ENCODE measurements around the gene BAZ1B.

Gene BAZ1B

DNA sequence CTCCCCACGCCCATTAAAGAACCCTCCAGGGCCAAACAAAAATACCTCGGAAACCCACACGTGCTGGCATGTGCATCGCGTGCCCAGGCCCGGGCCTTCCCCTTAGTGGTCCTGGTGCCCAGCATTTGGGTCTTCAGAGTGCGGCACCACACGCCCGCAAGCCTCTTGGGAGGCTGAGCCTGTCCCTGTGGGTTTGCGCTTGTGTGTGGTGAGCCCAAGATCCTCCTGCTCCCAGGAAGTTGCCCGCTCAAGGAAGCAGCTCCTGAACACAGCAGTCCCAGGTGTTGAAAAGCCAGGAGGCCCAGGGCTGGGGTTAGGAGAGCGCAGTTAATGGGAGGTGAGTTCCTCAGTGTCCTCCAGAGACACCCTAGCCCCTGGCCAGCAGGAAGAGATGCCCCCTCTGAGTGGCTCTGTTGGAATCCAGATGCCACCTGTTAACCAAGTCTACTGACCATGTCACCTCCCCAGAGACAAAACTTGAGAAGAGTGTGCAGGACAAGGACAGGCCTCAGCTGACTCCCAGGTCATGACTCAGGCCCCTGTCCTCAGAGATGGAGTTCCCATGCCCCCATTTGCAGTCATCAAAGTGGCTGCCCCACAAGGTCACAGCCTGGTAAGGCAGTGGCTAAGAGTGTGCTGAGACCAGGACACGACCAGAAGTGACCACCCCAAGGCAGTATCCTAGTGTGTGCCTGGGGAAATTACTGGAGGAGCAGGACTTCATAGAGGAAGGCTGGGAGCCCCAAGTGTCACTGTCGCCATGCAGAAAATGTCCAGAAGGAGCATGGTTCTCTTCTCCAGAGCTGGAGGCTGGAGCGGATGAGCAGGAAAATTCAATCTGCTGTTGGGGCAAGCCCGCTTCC lies 83.3 kb downstream of the BAZ1B start:
- Histone ChIP-seq H3K9ac (ENCODE audit: low read depth in 1 of 2, low read length in 2 of 2) (no peak overlapping the region), H3K27me3 (ENCODE audit: control insufficient read depth in 1 of 2, insufficient read depth in 2 of 2, low read length in 2 of 2) (no peaks in the 10 kb centered on the region), H3K4me1 (ENCODE audit: control insufficient read depth in 1 of 2, insufficient read depth in 2 of 2, low read length in 2 of 2) (no peaks in the 10 kb centered on the region), H3K27ac (ENCODE audit: low read depth, low read length) (no peak overlapping the region), H3K36me3 (ENCODE audit: control insufficient read depth in 1 of 2, insufficient read depth in 2 of 2, low read length in 2 of 2) (peaks cover 19 to 44% of the 10 kb centered on the region in 2 donors), H3K4me3 (ENCODE audit: low read depth in 1 of 2, low read length in 2 of 2) (no peak overlapping the region), H3K9me3 (ENCODE audit: control insufficient read depth in 1 of 2, low read length in 2 of 2) (no peaks in the 10 kb centered on the region)

DNA sequence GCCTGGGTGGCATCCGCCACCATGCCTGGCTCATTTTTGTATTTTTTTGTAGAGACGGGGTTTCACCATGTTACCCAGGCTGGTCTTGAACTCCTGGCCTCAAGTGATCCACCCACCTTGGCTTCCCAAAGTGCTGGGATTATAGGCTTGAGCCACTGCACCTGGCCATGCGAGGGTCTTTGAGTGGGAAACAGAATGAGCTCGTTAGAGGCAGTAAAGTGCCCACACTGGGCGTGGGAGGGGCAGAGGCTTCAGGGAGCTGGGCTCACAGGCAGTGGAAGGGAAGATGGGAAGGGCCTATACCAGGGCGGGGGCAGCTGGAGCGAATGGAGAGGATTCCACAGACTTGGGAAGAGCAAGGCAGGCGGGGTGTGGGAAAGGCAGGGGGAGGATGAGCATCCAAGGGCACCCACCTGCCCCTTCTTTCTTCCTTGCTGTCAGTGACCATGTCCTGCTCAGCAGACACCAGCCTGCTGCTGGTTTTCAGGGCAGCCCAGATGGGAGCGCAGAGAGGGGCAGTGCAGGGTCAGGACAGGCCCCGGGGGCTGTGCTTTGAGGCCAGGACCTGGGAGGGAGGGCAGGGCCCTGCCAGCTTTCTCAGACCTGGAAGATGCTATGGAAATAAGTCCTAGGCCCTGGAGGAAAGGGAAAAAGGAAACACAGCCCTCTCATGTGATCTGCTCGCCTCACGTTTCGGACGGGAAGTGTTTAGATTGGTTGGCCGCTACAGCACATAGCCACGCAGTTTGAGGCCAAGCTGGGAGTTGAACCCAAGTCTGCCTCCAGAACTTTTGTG lies 84.3 kb downstream of the BAZ1B start:
- Histone ChIP-seq H3K4me1 (ENCODE audit: control insufficient read depth in 1 of 2, insufficient read depth in 2 of 2, low read length in 2 of 2) (no peaks in the 10 kb centered on the region), H3K9me3 (ENCODE audit: control insufficient read depth in 1 of 2, low read length in 2 of 2) (no peaks in the 10 kb centered on the region), H3K27me3 (ENCODE audit: control insufficient read depth in 1 of 2, insufficient read depth in 2 of 2, low read length in 2 of 2) (no peaks in the 10 kb centered on the region), H3K9ac (ENCODE audit: low read depth in 1 of 2, low read length in 2 of 2) (no peak overlapping the region), H3K36me3 (ENCODE audit: control insufficient read depth in 1 of 2, insufficient read depth in 2 of 2, low read length in 2 of 2) (peaks cover 14 to 34% of the 10 kb centered on the region in 2 donors), H3K27ac (ENCODE audit: low read depth, low read length) (no peak overlapping the region), H3K4me3 (ENCODE audit: low read depth in 1 of 2, low read length in 2 of 2) (no peak overlapping the region)

DNA sequence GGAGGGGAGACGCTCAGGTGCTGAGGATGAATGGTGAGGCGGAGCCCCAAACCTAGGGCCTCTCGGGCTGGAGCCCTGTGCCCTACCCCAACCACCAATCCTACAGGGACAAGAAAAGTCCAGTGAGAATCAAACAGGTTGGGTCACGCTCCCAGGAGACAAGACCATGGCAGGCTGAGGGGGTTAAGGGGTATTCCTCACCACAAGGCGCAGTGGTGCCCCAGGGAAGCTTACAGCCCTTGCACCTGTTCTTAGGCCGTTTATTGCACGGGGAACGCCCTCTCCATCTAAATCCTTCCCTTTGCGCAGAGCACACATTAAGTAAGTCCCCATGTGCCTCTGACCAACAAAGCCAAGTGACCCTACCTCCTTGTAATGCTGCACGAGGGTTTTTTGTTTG lies 85.0 kb downstream of the BAZ1B start:
- no peak overlapping the region for H3K9ac ChIP-seq (ENCODE audit: low read depth in 1 of 2, low read length in 2 of 2)
- no peaks in the 10 kb centered on the region for H3K9me3 ChIP-seq (ENCODE audit: control insufficient read depth in 1 of 2, low read length in 2 of 2)
- H3K4me3 ChIP-seq (ENCODE audit: low read depth in 1 of 2, low read length in 2 of 2), result no peak overlapping the region
- H3K27me3 ChIP-seq (ENCODE audit: control insufficient read depth in 1 of 2, insufficient read depth in 2 of 2, low read length in 2 of 2), result no peaks in the 10 kb centered on the region
- peaks cover 7 to 27% of the 10 kb centered on the region in 2 donors for H3K36me3 ChIP-seq (ENCODE audit: control insufficient read depth in 1 of 2, insufficient read depth in 2 of 2, low read length in 2 of 2)
- H3K4me1 ChIP-seq (ENCODE audit: control insufficient read depth in 1 of 2, insufficient read depth in 2 of 2, low read length in 2 of 2), result no peaks in the 10 kb centered on the region
- H3K27ac ChIP-seq (ENCODE audit: low read depth, low read length), result no peak overlapping the region

DNA sequence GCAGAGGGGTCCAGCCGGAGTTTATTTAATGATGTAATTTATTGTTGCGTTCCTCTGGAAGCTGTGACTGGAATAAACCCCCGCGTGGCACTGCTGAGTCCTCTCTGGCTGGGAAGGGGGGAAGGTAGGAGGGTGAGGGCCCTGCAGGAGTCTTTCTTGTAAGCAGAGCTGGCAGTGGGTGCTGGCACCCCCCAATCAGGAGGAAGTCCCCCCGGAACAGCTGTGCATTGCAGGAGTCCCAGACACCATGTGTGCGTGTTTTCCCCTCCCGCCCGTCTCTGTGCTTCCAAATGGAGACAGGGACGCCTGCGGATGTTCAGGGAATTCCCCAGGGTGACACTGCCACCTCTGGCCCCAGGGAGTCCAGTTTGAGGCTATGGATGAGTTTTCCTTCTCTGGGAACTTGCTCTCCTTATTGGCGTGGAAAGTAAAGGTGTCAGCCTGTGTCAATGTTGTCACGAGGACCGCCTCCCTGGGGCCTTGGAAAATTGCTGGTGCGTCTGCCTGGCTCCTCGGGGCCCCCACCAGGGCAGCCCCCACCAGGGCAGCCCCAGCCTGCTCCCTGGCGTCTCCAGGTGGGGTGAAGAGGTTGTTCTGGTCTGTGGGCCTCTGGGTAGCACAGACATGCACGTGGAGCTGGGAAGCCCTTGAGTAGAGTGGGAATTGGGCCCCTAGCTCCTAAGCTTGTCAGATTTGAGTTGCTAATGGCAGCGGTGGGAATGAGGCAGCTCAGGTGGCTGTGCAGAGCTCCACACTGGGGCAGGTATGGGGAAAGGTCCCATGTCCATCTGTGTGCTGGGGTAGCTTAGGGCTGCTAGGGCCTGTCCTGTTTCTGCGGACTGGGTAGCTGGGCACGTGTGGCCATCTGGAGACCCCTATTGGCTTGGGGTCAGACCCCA lies 85.8 kb downstream of the BAZ1B start:
- Histone ChIP-seq H3K36me3 (ENCODE audit: control insufficient read depth in 1 of 2, insufficient read depth in 2 of 2, low read length in 2 of 2) (peaks cover 0 to 20% of the 10 kb centered on the region in 2 donors), H3K9ac (ENCODE audit: low read depth in 1 of 2, low read length in 2 of 2) (no peak overlapping the region), H3K4me3 (ENCODE audit: low read depth in 1 of 2, low read length in 2 of 2) (no peak overlapping the region), H3K27ac (ENCODE audit: low read depth, low read length) (no peak overlapping the region), H3K27me3 (ENCODE audit: control insufficient read depth in 1 of 2, insufficient read depth in 2 of 2, low read length in 2 of 2) (no peaks in the 10 kb centered on the region), H3K9me3 (ENCODE audit: control insufficient read depth in 1 of 2, low read length in 2 of 2) (no peaks in the 10 kb centered on the region), H3K4me1 (ENCODE audit: control insufficient read depth in 1 of 2, insufficient read depth in 2 of 2, low read length in 2 of 2) (no peaks in the 10 kb centered on the region)

DNA sequence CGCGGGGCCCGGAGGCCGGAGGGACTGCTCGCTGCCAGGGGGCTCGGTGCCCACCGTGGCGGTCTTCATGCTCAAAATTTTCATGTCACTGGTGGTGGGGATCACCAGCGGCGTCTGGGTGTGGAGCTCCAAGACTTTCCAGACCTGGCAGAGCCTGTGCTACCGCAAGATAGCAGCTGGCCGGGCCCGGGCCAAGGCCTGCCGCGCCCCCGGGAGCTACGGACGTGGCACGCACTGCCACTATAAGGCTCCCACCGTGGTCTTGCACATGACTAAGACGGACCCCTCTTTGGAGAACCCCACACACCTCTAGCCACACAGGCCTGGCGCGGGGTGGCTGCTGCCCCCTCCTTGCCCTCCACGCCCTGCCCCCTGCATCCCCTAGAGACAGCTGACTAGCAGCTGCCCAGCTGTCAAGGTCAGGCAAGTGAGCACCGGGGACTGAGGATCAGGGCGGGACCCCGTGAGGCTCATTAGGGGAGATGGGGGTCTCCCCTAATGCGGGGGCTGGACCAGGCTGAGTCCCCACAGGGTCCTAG lies 86.6 kb downstream of the BAZ1B start:
- Histone ChIP-seq H3K9me3 (ENCODE audit: control insufficient read depth in 1 of 2, low read length in 2 of 2) (no peaks in the 10 kb centered on the region), H3K36me3 (ENCODE audit: control insufficient read depth in 1 of 2, insufficient read depth in 2 of 2, low read length in 2 of 2) (peaks cover 0 to 12% of the 10 kb centered on the region in 2 donors), H3K4me3 (ENCODE audit: low read depth in 1 of 2, low read length in 2 of 2) (no peak overlapping the region), H3K27me3 (ENCODE audit: control insufficient read depth in 1 of 2, insufficient read depth in 2 of 2, low read length in 2 of 2) (no peaks in the 10 kb centered on the region), H3K9ac (ENCODE audit: low read depth in 1 of 2, low read length in 2 of 2) (no peak overlapping the region), H3K27ac (ENCODE audit: low read depth, low read length) (no peak overlapping the region), H3K4me1 (ENCODE audit: control insufficient read depth in 1 of 2, insufficient read depth in 2 of 2, low read length in 2 of 2) (no peaks in the 10 kb centered on the region)

DNA sequence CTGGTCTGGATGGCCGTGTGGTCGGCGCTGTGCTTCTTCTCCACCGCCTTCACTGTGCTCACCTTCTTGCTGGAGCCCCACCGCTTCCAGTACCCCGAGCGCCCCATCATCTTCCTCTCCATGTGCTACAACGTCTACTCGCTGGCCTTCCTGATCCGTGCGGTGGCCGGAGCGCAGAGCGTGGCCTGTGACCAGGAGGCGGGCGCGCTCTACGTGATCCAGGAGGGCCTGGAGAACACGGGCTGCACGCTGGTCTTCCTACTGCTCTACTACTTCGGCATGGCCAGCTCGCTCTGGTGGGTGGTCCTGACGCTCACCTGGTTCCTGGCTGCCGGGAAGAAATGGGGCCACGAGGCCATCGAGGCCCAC lies 87.4 kb downstream of the BAZ1B start:
- Histone ChIP-seq H3K9ac (ENCODE audit: low read depth in 1 of 2, low read length in 2 of 2) (no peak overlapping the region), H3K36me3 (ENCODE audit: control insufficient read depth in 1 of 2, insufficient read depth in 2 of 2, low read length in 2 of 2) (peaks cover 0 to 6% of the 10 kb centered on the region in 2 donors), H3K4me3 (ENCODE audit: low read depth in 1 of 2, low read length in 2 of 2) (no peak overlapping the region), H3K4me1 (ENCODE audit: control insufficient read depth in 1 of 2, insufficient read depth in 2 of 2, low read length in 2 of 2) (no peaks in the 10 kb centered on the region), H3K27ac (ENCODE audit: low read depth, low read length) (no peak overlapping the region), H3K9me3 (ENCODE audit: control insufficient read depth in 1 of 2, low read length in 2 of 2) (no peaks in the 10 kb centered on the region), H3K27me3 (ENCODE audit: control insufficient read depth in 1 of 2, insufficient read depth in 2 of 2, low read length in 2 of 2) (no peaks in the 10 kb centered on the region)

DNA sequence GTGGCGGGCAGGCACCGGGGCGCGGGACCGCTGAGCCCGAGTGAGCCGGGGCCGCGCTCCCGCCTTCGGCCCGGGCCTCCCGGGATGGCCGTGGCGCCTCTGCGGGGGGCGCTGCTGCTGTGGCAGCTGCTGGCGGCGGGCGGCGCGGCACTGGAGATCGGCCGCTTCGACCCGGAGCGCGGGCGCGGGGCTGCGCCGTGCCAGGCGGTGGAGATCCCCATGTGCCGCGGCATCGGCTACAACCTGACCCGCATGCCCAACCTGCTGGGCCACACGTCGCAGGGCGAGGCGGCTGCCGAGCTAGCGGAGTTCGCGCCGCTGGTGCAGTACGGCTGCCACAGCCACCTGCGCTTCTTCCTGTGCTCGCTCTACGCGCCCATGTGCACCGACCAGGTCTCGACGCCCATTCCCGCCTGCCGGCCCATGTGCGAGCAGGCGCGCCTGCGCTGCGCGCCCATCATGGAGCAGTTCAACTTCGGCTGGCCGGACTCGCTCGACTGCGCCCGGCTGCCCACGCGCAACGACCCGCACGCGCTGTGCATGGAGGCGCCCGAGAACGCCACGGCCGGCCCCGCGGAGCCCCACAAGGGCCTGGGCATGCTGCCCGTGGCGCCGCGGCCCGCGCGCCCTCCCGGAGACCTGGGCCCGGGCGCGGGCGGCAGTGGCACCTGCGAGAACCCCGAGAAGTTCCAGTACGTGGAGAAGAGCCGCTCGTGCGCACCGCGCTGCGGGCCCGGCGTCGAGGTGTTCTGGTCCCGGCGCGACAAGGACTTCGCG lies 88.0 kb downstream of the BAZ1B start:
- H3K4me1 ChIP-seq (ENCODE audit: control insufficient read depth in 1 of 2, insufficient read depth in 2 of 2, low read length in 2 of 2), result no peaks in the 10 kb centered on the region
- H3K27me3 ChIP-seq (ENCODE audit: control insufficient read depth in 1 of 2, insufficient read depth in 2 of 2, low read length in 2 of 2), result no peaks in the 10 kb centered on the region
- peak overlapping the region in 1 of 2 donors; percentile 53 for H3K4me3 ChIP-seq (ENCODE audit: low read depth in 1 of 2, low read length in 2 of 2)
- H3K36me3 ChIP-seq (ENCODE audit: control insufficient read depth in 1 of 2, insufficient read depth in 2 of 2, low read length in 2 of 2), result peaks cover 0 to 3% of the 10 kb centered on the region in 2 donors
- no peak overlapping the region for H3K9ac ChIP-seq (ENCODE audit: low read depth in 1 of 2, low read length in 2 of 2)
- H3K27ac ChIP-seq (ENCODE audit: low read depth, low read length), result no peak overlapping the region
- no peaks in the 10 kb centered on the region for H3K9me3 ChIP-seq (ENCODE audit: control insufficient read depth in 1 of 2, low read length in 2 of 2)

DNA sequence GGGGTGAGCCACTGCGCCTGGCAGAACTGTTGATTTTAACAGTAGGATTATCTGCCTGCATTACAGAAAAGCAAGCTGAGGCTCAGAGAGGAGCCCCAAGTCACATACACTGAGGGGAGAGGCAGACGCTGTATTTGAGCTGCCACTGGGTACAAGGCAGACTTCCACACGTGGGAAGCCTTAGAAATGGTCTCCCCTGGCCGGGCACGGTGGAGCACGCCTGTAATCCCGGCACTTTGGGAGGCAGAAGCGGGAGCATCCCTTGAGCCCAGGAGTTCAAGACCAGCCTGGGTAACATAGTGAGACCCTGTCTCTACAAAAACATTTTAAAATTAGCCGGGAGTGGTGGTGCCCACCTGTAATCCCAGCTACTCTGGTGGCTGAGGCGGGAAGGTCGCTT lies 89.4 kb downstream of the BAZ1B start:
- Histone ChIP-seq H3K27ac (ENCODE audit: low read depth, low read length) (no peak overlapping the region), H3K4me3 (ENCODE audit: low read depth in 1 of 2, low read length in 2 of 2) (no peak overlapping the region), H3K4me1 (ENCODE audit: control insufficient read depth in 1 of 2, insufficient read depth in 2 of 2, low read length in 2 of 2) (no peaks in the 10 kb centered on the region), H3K9ac (ENCODE audit: low read depth in 1 of 2, low read length in 2 of 2) (no peak overlapping the region), H3K36me3 (ENCODE audit: control insufficient read depth in 1 of 2, insufficient read depth in 2 of 2, low read length in 2 of 2) (no peaks in the 10 kb centered on the region), H3K27me3 (ENCODE audit: control insufficient read depth in 1 of 2, insufficient read depth in 2 of 2, low read length in 2 of 2) (peaks cover 0 to 4% of the 10 kb centered on the region in 2 donors), H3K9me3 (ENCODE audit: control insufficient read depth in 1 of 2, low read length in 2 of 2) (no peaks in the 10 kb centered on the region)
